NCI-H1694 (cell line): ENCODE results near the gene RABGEF1.
A peak's percentile ranks its signal among the peaks of the same experiment; 100 is the strongest.
"Not testable (repeated sequence)": the region's sequence is repeated elsewhere in the genome, so short reads cannot be mapped to it uniquely, and the experiment has no call there.

Experiments used
- DNase-seq: peaks from one replicate; lab custom pipeline; 2025; lab: John Stamatoyannopoulos, UW

RABGEF1 gene

GRCh38 chr7:66740302-66740979, at the start of gene RABGEF1:
Gene RABGEF1, plus strand, starts transcription at chr7:66740733. Its CDS starts 31,167 bp downstream, at chr7:66771900.
- DNase-seq = peak; percentile 83

- DNase-seq = no peak
Observed at GRCh38 chr7:66693331-66693730, 47.2 kb upstream of the RABGEF1 start.

GRCh38 chr7:66694286-66694685, 46.2 kb upstream of the RABGEF1 start:
- no peak for DNase-seq

- DNase-seq = not testable (repeated sequence)
Observed at GRCh38 chr7:66695417-66695816, 45.1 kb upstream of the RABGEF1 start.

GRCh38 chr7:66696134-66696533, 44.4 kb upstream of the RABGEF1 start:
- DNase-seq = not testable (repeated sequence)

DNA sequence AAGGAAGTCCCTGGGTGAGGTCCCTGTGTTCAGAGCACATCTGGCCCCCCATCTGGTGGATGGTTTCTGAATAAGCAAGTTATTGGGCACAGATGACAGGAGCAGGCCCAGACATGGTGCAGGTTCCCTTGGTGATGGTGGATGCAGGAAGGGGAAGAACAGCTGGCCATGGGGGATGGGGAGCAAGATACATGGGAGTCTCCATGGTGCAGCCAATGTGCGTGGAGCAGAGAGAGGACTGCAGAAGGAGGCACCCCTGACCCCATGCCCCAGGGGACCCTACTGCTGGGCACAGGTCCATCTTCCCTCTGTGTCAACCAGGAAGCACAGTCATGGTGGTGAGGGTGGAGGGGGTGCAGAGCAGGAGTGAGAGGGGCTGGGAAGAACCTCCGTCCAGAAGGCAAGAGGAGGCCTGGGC, 43.8 kb upstream of the RABGEF1 start:
- peak; percentile 97 for DNase-seq

DNA sequence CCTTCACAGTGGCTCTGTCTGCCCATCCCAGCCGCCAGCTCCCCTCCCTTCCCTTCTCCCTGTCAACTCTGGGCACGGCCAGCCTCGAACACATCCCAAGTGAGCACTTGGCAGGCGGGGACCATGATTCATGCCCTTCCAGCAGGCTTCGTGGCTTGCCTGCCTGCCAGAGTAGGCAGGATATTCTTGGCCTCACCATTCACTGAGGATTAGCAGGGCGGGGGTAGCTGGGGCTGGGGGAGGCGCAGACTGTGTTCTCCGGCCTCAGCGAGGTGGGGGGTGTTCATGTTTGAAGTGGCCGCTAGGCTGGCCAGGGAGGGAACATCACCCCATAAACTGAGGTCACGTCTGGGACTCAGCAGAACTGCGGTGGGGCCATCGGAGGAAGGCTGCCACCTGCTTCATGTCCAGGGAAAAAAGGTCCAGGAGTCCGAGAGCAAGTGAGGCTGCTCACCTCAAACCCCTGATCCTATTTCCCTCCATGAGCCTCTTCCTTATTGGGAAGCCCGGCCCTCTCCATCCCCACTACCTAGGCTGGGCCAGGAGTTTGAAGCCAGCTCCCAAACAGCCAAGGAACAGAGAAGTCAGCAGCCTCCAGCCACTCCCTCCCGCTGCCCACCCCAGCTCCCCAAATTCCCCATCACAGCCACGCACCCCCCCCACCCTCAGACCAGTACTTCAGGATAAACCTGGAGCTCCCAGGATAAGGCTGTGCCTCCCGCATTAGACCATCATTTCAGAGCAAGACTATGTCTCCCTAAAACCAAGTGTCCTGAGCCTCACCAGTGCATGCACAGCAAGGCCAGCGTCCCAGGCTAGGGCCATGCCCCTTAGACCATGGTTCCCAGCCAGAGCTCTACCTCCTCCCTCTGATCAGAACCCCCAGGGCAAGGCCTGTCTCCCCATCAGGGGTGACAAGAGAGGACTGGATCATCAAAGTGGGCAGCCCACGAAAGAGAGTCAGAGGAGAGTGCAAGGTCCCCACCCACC, 42.8 kb upstream of the RABGEF1 start:
- DNase-seq = peak; percentile 59

- no peak for DNase-seq
Observed at GRCh38 chr7:66698652-66699205, 41.8 kb upstream of the RABGEF1 start.

- DNase-seq = no peak
Observed at GRCh38 chr7:66699998-66700397, 40.5 kb upstream of the RABGEF1 start.

- no peak for DNase-seq
Observed at GRCh38 chr7:66700633-66701131, 39.9 kb upstream of the RABGEF1 start.

GRCh38 chr7:66707825-66708224, 32.7 kb upstream of the RABGEF1 start:
- DNase-seq = no peak

DNA sequence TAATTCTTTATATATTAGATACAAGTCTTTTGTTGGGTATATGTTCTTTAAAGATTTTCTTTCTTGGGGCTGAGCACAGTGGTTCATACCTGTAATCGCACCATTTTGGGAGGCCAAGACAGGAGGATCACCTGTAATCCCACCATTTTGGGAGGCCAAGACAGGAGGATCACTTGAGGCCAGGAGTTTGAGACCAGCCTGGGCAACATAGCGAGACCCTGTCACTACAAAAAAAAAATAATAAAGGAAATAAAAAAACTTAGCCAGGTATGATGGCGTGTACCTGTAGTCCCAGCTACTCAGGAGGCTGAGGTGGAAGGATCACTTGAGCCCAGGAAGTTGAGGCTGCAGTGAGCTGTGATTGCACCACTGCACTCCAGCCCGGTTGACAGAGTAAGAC, 29.8 kb upstream of the RABGEF1 start:
- not testable (repeated sequence) for DNase-seq

DNA sequence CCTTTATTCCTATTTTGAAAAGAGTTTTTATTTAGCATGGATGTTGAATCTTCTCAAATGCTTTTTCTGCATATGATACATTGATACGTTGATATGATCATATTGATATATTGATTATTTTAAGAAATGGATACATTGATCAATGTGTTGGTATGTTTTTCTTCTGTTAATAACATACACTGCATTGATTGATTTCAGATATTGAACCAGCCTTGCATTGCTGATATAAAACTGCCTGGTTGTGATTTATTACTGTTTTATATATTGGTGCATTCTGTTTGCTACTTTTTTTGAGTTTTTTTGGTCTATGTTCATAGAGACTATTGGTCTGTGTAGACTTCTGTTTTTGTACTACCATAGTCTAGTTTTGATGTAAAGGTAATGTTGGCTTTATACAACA, 26.8 kb upstream of the RABGEF1 start:
- DNase-seq = no peak

DNA sequence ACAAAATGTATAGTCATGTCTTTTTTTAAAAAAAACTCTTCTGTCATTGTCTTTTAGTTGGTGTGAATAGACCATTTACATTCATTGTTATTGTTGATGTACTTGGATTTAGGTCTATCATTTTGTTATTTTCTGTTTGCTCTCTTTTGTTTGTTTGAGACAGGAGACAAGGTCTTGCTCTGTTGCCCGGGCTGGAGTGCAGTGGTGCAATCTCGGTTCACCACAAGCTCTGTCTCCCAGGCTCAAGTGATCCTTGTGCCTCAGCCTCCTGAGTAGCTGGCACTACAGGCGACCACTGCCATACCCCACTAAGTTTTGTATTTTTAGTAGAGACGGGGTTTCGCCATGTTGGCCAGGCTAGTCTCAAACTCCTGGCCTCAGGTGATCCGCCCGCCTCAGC, 23.9 kb upstream of the RABGEF1 start:
- not testable (repeated sequence) for DNase-seq

DNA sequence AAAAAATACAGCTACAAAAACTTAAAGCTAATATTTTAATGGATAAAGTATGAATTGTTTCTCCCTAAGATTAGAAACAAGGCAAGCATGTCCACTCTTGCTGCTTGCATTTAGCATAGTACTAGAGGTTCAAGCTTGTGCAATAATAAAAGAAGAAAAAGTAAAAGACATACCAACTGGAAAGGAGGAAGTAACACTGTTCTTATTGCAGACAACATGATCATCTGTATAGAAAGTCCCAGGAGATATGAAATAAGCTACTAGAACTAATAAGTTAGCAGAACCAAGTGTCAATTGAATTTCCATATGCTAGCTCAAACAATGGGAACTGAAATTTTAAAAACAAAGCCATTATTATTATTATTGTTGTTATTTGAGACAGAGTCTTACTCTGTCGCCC, 20.0 kb upstream of the RABGEF1 start:
- no peak for DNase-seq

DNA sequence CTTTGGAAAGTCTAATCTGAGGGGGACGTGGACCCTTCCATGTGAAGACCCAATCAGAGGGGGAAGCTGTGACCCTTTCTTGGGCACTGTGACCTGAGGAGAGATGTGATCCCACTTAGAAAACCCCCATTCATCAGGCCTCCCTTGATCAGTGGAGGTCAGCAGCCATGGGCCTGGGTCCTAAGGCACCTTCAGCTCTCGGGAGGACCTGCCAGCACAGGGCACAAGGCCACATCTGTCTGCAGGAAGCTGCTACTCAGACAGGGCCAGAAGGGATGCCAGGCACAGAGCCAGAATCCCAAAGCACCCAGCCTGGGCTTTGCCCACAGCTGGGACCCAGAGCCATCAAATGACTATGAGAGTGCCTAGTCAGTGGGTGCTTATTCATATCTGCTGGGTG, 14.7 kb upstream of the RABGEF1 start:
- DNase-seq = no peak

- DNase-seq = no peak
Observed at GRCh38 chr7:66727058-66727457, 13.5 kb upstream of the RABGEF1 start.

- no peak for DNase-seq
Observed at GRCh38 chr7:66728571-66728970, 12.0 kb upstream of the RABGEF1 start.

GRCh38 chr7:66729274-66729673, 11.3 kb upstream of the RABGEF1 start:
- no peak for DNase-seq

DNA sequence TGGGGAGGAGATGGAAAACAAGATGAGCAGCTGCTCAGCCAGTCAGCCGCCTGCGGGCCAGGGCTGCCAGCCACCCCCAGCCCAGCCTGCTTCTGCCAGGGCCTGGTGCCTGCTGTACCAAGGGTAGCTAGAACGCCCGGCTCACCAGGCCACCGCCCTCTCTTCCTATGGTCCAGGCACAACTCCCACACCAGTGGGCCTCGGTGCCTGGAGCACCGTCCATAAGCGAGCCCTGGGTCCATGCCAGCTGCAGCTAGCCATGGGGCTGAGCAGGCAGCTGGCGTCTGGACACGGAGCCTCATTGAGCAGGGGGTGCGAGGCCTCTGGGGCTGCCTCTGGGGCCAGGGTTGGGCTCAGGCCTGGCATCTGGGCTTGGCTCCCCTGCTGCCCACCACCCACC, 8.5 kb upstream of the RABGEF1 start:
- no peak for DNase-seq

GRCh38 chr7:66732439-66732838, 8.1 kb upstream of the RABGEF1 start:
- no peak for DNase-seq

- no peak for DNase-seq
Observed at GRCh38 chr7:66734006-66734405, 6.5 kb upstream of the RABGEF1 start.

DNA sequence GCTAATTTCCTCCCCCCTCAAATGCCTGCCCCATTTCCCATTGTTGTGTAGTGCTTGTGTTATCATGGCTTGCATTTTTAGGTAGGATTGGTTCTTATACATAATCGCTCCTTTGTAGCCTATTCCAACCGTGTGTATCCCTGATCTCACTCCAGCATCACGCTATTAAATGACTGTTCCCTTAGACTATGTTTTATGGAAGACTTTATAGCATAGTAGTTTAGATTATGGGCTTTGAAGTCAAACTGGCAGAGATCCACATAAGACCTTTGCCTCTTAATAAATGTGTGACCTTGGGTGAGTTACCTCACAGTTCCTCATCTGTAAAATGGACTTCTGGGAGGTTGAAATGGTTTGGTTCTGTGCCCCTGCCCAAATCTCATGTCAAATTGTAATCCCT, 5.4 kb upstream of the RABGEF1 start:
- no peak for DNase-seq
